Stimulated activated naive CD4-positive, alpha-beta T cell treated with Interleukin-2 at 50 U/mL for 16 hours (primary cell): ENCODE data around the gene CXCL12.

Experiments used
- DNase-seq: peaks from one replicate; lab custom pipeline; 2025; lab: John Stamatoyannopoulos, UW

The CXCL12 gene

DNA sequence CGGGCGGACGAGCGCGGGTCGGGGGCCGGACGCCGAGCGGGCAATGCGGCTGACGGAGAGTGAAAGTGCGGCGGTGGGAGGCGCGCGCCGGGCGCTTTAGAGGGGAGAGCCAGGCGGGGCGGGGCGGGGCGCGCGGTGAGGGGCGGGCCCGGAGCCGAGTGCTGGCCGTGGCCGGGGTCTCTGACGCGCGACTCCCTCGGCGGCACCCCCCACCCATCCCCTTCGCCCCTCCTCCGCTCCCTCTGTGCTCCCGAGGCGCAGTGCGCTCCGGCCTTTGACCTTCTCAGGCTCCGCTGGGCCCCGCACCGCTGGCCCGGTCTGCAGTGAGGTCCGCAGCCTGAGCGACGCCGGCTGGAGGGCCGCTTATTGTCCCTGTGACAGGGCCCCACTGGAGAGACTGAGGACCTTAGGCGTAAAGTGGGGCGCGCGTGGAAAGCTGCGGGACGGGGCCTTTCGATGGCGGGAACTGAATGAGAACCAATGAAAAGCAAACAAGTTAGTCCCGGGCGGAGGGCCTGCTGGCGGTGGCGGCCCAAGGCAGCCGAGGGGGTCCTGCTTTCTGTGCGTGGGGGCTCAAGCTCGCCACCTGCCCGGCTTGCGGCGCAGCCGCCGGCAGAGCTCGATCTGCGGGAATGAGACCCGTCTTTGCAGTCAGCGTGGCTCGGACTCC is at the start of gene CXCL12:
Gene CXCL12, minus strand, starts transcription at position 72 of the 670 bp plus-strand sequence. CDS start 92 bp downstream, outside the sequence.
- no peak for DNase-seq

- DNase-seq = no peak
Observed at GRCh38 chr10:44427479-44427878, 42.6 kb upstream of the CXCL12 start.

GRCh38 chr10:44427037-44427436 is 42.1 kb upstream of the CXCL12 start:
- DNase-seq = no peak

GRCh38 chr10:44426247-44427034 is 41.5 kb upstream of the CXCL12 start:
- no peak for DNase-seq

GRCh38 chr10:44425466-44425865 is 40.6 kb upstream of the CXCL12 start:
- DNase-seq = no peak

GRCh38 chr10:44424957-44425356 is 40.1 kb upstream of the CXCL12 start:
- no peak for DNase-seq

GRCh38 chr10:44424298-44424697 is 39.4 kb upstream of the CXCL12 start:
- no peak for DNase-seq

- DNase-seq = no peak
Observed at GRCh38 chr10:44422570-44423101, 37.7 kb upstream of the CXCL12 start.

GRCh38 chr10:44422153-44422552 is 37.3 kb upstream of the CXCL12 start:
- no peak for DNase-seq

- no peak for DNase-seq
Observed at GRCh38 chr10:44419790-44420549, 35.1 kb upstream of the CXCL12 start.

DNA sequence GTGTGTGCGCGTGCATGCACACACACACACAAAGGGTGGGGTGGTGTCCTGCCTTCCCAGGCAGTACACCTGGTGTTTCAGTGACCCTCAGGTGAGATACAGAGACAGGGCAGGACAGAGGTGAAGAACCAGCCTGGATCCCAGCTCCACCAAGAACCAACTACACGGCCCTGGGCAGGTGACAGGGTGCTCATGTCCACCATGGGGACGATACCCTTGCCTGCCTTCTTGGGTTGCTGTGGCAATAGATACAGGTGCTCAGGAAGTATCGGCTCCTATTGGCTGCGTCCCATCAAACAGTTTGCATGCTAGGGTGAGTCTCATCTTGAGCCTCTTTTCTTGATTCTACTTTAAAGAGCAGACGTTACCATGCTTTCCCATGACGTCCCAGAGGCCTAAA is 33.7 kb upstream of the CXCL12 start:
- no peak for DNase-seq

GRCh38 chr10:44417761-44418160 is 32.9 kb upstream of the CXCL12 start:
- DNase-seq = no peak

GRCh38 chr10:44416936-44417335 is 32.0 kb upstream of the CXCL12 start:
- no peak for DNase-seq

DNA sequence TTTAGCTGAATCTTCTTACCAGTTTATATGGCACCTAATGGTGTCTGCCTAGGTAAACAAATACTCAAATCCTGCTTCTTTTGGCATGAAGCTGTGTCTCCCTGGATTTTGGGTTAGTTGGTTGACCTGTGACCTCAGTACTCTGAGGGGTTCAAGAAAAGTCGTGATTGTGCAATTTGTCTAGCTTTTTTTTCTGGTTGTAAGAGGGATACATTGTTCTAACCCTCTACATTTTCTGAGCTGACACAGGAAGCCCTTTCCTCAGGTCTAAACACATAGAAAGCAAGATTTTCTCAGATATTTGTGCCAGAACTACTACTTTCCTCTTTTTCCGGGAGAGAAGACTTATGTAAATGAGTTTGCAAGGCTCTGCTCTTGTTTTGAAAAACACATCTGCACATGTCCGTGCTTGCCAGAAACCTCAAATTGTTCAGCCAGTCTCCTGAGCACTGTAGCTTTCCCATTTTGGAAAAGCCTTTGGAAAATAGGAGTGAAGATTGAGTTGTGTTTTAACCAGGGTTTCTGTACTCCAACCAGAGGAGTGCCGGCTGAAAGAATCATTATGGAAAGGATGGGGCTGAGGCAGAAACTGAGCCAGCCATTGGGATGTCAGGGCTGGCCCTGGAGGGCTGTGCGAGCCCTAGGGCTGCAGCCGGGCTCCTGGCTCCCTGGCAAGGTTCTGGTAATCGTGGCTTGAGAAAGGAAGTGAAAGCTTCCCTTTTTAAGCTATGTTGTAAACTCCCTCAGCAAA is 31.3 kb upstream of the CXCL12 start:
- DNase-seq = no peak

GRCh38 chr10:44415121-44415520 is 30.2 kb upstream of the CXCL12 start:
- DNase-seq = no peak

DNA sequence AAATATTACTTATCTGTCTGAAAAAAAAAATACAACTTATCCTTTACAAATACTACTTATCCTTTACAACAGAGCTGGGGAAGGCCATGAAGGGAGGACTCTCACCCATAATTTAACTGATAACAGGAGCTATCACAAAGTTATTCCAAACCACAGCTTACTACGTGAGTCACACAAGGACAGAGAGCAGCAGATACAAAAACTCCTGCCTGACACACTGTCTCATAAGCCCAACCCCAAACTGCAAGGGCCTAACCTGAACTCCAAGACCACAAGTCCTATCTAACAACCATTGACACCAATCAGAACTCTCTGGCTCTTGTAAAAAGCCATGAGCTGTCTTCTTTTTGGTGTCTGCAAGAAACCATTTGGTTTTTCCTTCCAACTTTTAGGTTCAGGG is 28.5 kb upstream of the CXCL12 start:
- DNase-seq = no peak

DNA sequence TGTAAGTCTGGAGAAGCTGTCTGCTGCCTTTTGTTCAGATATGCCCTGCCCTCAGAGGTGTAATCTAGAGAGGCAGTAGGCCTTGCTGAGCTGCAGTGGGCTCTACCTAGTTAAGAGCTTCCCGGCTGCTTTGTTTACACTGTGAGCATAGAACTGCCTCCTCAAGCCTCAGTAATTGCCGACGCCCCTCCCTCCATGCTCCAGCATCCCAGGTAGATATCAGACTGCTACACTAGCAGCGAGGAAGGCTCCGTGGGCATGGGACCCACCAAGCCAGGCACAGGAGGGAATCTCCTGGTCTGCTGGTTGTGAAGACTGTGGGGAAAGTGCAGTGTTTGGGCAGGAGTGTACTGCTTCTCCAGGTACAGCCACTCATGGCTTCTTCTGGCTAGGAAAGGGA is 26.4 kb upstream of the CXCL12 start:
- no peak for DNase-seq

DNA sequence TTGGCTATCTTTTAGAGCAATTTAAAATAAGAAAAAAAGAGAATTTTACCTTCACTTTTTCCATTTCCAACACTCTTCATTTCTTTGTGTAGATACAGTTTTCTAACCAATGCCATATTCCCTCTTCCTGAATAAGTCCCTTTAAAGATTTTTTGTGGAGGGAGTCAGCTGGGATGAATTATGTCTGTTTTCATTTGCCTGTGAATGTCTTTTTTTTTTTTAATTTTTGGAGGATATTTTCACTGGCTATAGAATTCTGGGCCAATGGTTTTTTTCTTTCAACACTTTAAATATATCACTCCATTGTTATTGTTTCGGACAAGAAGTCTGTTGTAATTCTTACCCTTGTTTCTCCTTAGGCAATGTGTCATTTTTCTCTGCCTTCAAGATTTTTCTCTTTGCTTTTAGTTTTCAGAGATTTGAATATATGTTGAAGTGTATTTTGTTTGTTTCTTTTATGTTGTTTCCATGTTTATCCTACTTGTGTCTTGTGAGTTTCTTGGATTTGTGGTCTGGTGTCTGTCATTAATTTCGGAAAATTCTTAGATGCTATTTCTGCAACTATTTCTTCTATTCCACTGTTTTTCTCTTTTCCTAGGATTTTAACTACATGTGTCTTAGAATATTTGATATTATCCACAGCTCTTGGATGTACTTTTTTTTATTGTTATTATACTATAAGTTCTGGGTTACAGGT is 20.0 kb upstream of the CXCL12 start:
- DNase-seq = no peak

GRCh38 chr10:44402465-44403195 is 17.7 kb upstream of the CXCL12 start:
- no peak for DNase-seq

DNA sequence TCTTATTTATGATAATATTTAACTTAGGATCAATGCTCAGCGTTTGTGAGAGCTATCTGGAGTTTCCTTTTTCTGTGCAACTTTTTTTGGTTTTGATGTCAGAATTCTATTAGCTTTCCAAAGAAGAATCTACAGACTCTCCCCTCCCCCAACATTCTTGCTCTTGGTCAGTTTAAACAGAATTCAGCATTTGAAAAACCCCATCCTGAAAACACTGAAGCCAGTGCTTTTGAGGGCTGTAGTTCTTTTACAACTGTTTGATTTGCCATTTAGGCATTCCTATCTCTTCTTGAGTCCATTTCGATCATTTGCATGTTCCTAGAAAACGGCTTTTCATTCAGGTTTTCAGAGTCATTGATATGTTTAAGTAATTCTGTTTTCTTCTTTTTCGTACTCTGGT is 15.6 kb upstream of the CXCL12 start:
- no peak for DNase-seq
